H1 (cell line): ENCODE measurements around the gene SAG. TPM values are rescaled to one million over a fixed set of nuclear protein-coding genes. Genes with fewer than 3 reads are reported as not detected.

ENCODE experiments used
- CTCF ChIA-PET: fragments of 300-600 bp; sonication (Branson Sonifier 250); formaldehyde crosslinking; loops from one replicate; lab custom pipeline; 2021; ENCODE audit not compliant: partially characterized antibody; lab: Charles Lee
- POLR2A ChIA-PET: fragments of 300-600 bp; sonication (Branson Sonifier 250); formaldehyde crosslinking; loops from one replicate; lab custom pipeline; 2021; ENCODE audit warnings: inconsistent platforms; ENCODE audit not compliant: partially characterized antibody; lab: Charles Lee
- DNase-seq, 2 experiments: peaks; one replicate each; pipeline versions ENCODE4 v3.0.0 to v3.0.0-alpha.2; 2010 to 2022; ENCODE audit warnings: low spot score in 2 of 2, low read depth in 1 of 2, mixed read lengths in 1 of 2
- FAIRE-seq: peaks from 2 replicates; lab custom pipeline; 2011; peaks lifted over from hg19 to GRCh38; lab: Jason Lieb, UNC
- H2AFZ ChIP-seq: 2 replicates; pipeline ENCODE4 v1.8.1; 2012; ENCODE audit warnings: low read length, inconsistent platforms
- H2AK5ac ChIP-seq: 2 replicates; pipeline ENCODE4 v1.6.1; 2013; ENCODE audit warnings: low read depth, low read length
- H2BK120ac ChIP-seq: replicated peaks from 2 replicates; pipeline ENCODE3; 2013; ENCODE audit warnings: low read depth, low read length, inconsistent platforms
- H2BK12ac ChIP-seq: 2 replicates; pipeline ENCODE4 v1.6.1; 2013; ENCODE audit warnings: low read depth, low read length
- H2BK15ac ChIP-seq: 2 replicates; pipeline ENCODE4 v1.6.1; 2013; ENCODE audit warnings: low read length
- H2BK20ac ChIP-seq: 2 replicates; pipeline ENCODE4 v1.6.1; 2013; ENCODE audit warnings: low read length
- H2BK5ac ChIP-seq: 2 replicates; pipeline ENCODE4 v1.6.1; 2013; ENCODE audit warnings: low read depth, low read length
- H3K14ac ChIP-seq: 2 replicates; pipeline ENCODE4 v1.6.1; 2013; ENCODE audit warnings: inconsistent platforms; ENCODE audit not compliant: insufficient read length
- H3K18ac ChIP-seq: 2 replicates; pipeline ENCODE4 v1.6.1; 2013; ENCODE audit warnings: low read length; ENCODE audit errors: extremely low read depth
- H3K23ac ChIP-seq: 2 replicates; pipeline ENCODE4 v1.6.1; 2013; ENCODE audit warnings: inconsistent platforms; ENCODE audit not compliant: insufficient read length
- H3K23me2 ChIP-seq: 2 replicates; pipeline ENCODE4 v1.6.1; 2013; ENCODE audit warnings: low read depth, low read length
- H3K27ac ChIP-seq: 2 replicates; pipeline ENCODE4 v1.6.1; 2011; ENCODE audit warnings: low read depth, low read length, inconsistent platforms
- H3K27me3 ChIP-seq, 4 experiments: replicated peaks in 1 of 4; 1 replicate in 1 of 4; 2 replicates in 3 of 4; pipeline versions ENCODE4 v1.6.1 to v1.8.1; 2011 to 2013; ENCODE audit warnings: low read length in 3 of 4, mild to moderate bottlenecking in 3 of 4, inconsistent platforms in 2 of 4, mixed read lengths in 2 of 4, moderate library complexity in 1 of 4; ENCODE audit not compliant: control insufficient read depth in 3 of 4, insufficient read depth in 3 of 4; ENCODE audit errors: extremely low read depth in 1 of 4
- H3K36me3 ChIP-seq, 4 experiments: 2 replicates each; pipeline versions ENCODE4 v1.6.1 to v1.8.1; 2011 to 2013; ENCODE audit warnings: mild to moderate bottlenecking in 4 of 4, low read length in 3 of 4, moderate library complexity in 2 of 4, control low read depth in 1 of 4, inconsistent platforms in 1 of 4; ENCODE audit not compliant: insufficient read depth in 4 of 4, control insufficient read depth in 2 of 4
- H3K4ac ChIP-seq: replicated peaks from 2 replicates; pipeline ENCODE3; 2013; ENCODE audit warnings: low read length, low read depth, mixed read lengths, inconsistent platforms; ENCODE audit not compliant: insufficient read length
- H3K4me1 ChIP-seq, 4 experiments: replicated peaks in 1 of 4; 1 replicate in 1 of 4; 2 replicates in 3 of 4; pipeline versions ENCODE4 v1.6.1 to v1.8.1; 2011 to 2013; ENCODE audit warnings: low read length in 3 of 4, inconsistent platforms in 2 of 4, mixed read lengths in 1 of 4; ENCODE audit not compliant: insufficient read depth in 4 of 4, control insufficient read depth in 3 of 4
- H3K4me2 ChIP-seq, 2 experiments: 2 replicates each; pipeline versions ENCODE4 v1.6.1 to v1.8.1; 2011 to 2013; ENCODE audit warnings: low read depth in 2 of 2, low read length in 2 of 2, control low read depth in 1 of 2, inconsistent platforms in 1 of 2, mild to moderate bottlenecking in 1 of 2; ENCODE audit not compliant: insufficient read depth in 1 of 2
- H3K4me3 ChIP-seq, 4 experiments: fragments of 200-600, 300-600 bp in 1 of 4; sonication (generic), shearing (Covaris generic), sonication (Bioruptor Twin) in 1 of 4; 2 replicates each; pipeline versions ENCODE4 v1.5.1 to v1.8.1; 2011 to 2016; ENCODE audit warnings: low read length in 4 of 4, low read depth in 3 of 4, control low read depth in 2 of 4, inconsistent platforms in 2 of 4, mild to moderate bottlenecking in 2 of 4, mixed read lengths in 1 of 4, moderate library complexity in 1 of 4; ENCODE audit not compliant: insufficient read depth in 2 of 4; ENCODE audit errors: extremely low read depth in 1 of 4
- H3K56ac ChIP-seq: replicated peaks from 2 replicates; pipeline ENCODE3; 2013; ENCODE audit warnings: low read depth, mild to moderate bottlenecking, mixed read lengths, low read length, inconsistent platforms; ENCODE audit not compliant: insufficient read length
- H3K79me1 ChIP-seq: 2 replicates; pipeline ENCODE4 v1.6.1; 2013; ENCODE audit warnings: low read depth, low read length, control low read depth
- H3K79me2 ChIP-seq, 2 experiments: 2 replicates each; pipeline versions ENCODE4 v1.6.1 to v1.8.1; 2012 to 2013; ENCODE audit warnings: low read length in 2 of 2, mild to moderate bottlenecking in 2 of 2, inconsistent platforms in 1 of 2; ENCODE audit not compliant: insufficient read depth in 2 of 2, control insufficient read depth in 1 of 2
- H3K9ac ChIP-seq, 4 experiments: replicated peaks in 1 of 4; 1 replicate in 1 of 4; 2 replicates in 3 of 4; pipeline versions ENCODE4 v1.6.1 to v1.8.1; 2011 to 2013; ENCODE audit warnings: low read depth in 3 of 4, low read length in 3 of 4, control low read depth in 2 of 4, mild to moderate bottlenecking in 2 of 4, moderate library complexity in 2 of 4, inconsistent platforms in 1 of 4; ENCODE audit errors: extremely low read depth in 1 of 4
- H3K9me3 ChIP-seq, 2 experiments: 2 replicates each; pipeline versions ENCODE4 v1.6.1 to v1.8.1; 2012 to 2013; ENCODE audit warnings: mild to moderate bottlenecking in 2 of 2, moderate library complexity in 2 of 2, control low read depth in 1 of 2, inconsistent platforms in 1 of 2, low read depth in 1 of 2, low read length in 1 of 2, mixed read lengths in 1 of 2; ENCODE audit not compliant: insufficient read depth in 2 of 2
- H4K20me1 ChIP-seq, 2 experiments: replicated peaks in 1 of 2; 2 replicates each; pipeline versions ENCODE3 to v1.8.1; 2011 to 2013; ENCODE audit warnings: inconsistent platforms in 2 of 2, low read length in 2 of 2, mild to moderate bottlenecking in 1 of 2; ENCODE audit not compliant: insufficient read depth in 2 of 2, control insufficient read depth in 1 of 2
- H4K5ac ChIP-seq: 2 replicates; pipeline ENCODE4 v1.6.1; 2013; ENCODE audit warnings: low read length, low read depth, mixed read lengths, inconsistent platforms; ENCODE audit not compliant: insufficient read length
- H4K8ac ChIP-seq: 2 replicates; pipeline ENCODE4 v1.8.0; 2013; ENCODE audit warnings: mild to moderate bottlenecking, moderate library complexity, low read length, inconsistent platforms; ENCODE audit not compliant: insufficient read depth; ENCODE audit errors: extremely low read depth
- H4K91ac ChIP-seq: replicated peaks from 2 replicates; pipeline ENCODE3; 2013; ENCODE audit warnings: low read length, mixed read lengths, inconsistent platforms; ENCODE audit not compliant: insufficient read length
- BRCA1 ChIP-seq: IDR thresholded peaks from 2 replicates; pipeline ENCODE4 v1.6.1; 2012; ENCODE audit warnings: low read depth, low read length, improper control_type of control experiment
- EP300 ChIP-seq, 2 experiments: IDR thresholded peaks; 1 replicate in 1 of 2; 2 replicates in 1 of 2; pipeline ENCODE4 v1.6.1; 2011 to 2012; ENCODE audit warnings: low read depth in 2 of 2, low read length in 2 of 2, mild to moderate bottlenecking in 2 of 2, borderline replicate concordance in 1 of 2, inconsistent platforms in 1 of 2, moderate library complexity in 1 of 2
- KDM1A ChIP-seq: fragments of 200-600, 300-600 bp; sonication (generic); IDR thresholded peaks from 2 replicates; pipeline ENCODE4 v1.7.1; 2016; ENCODE audit warnings: mild to moderate bottlenecking, low read length, borderline replicate concordance
- SIX5 ChIP-seq: IDR thresholded peaks from 2 replicates; pipeline ENCODE4 v1.6.1; 2011; ENCODE audit warnings: mild to moderate bottlenecking, low read depth, low read length
- TEAD4 ChIP-seq: IDR thresholded peaks from 2 replicates; pipeline ENCODE4 v1.6.1; 2012; ENCODE audit warnings: low read depth, low read length, inconsistent platforms, mixed read lengths
- WGBS, 2 experiments: shearing (Covaris generic) in 1 of 2; methylation state at CpG; one replicate each; pipeline versions ENCODE4 v1.1.6 to v1.1.7; 2013 to 2015; ENCODE audit warnings: low lambda C conversion rate in 2 of 2, mixed read lengths in 2 of 2, inconsistent platforms in 1 of 2, low coverage in 1 of 2, missing lambda C conversion rate in 1 of 2; ENCODE audit not compliant: insufficient replicate concordance in 2 of 2, insufficient coverage in 1 of 2, insufficient read length in 1 of 2; ENCODE audit errors: extremely low coverage in 1 of 2, missing lambda C conversion rate in 1 of 2; 5-methylcytosine and 5-hydroxymethylcytosine counted together
- polyA plus RNA-seq, 7 experiments: library from polyadenylated mRNA; depleted of rRNA in 3 of 7; stranded (reverse) in 5 of 7; unstranded in 2 of 7; fragments of >200 nt in 5 of 7; fragments of 200-250 nt in 2 of 7; gene quantifications; 1 replicate in 5 of 7; 2 replicates in 1 of 7; 4 replicates in 1 of 7; pipeline versions ENCODE4 v1.2.1 to v1.2.3, GENCODE V29; 2011 to 2013; ENCODE audit warnings: missing spikeins in 2 of 7, mixed read lengths in 2 of 7
- total RNA-seq: library from RNA; stranded (reverse); fragmentation: NEBNext Ultra II Directional; extraction: Animal tissue kit (Norgen Biotek cat#: 25700); gene quantifications from 2 replicates; pipeline ENCODE4 v1.2.1, GENCODE V29; 2021
- TF ChIP-seq, protein P1 (sequence below): IDR thresholded peaks from 2 replicates; pipeline ENCODE4 v1.6.1; 2011; ENCODE audit warnings: low read length, improper control_type of control experiment
- TF ChIP-seq, protein P2 (sequence below): IDR thresholded peaks from 2 replicates; pipeline ENCODE4 v1.6.1; 2012; ENCODE audit warnings: inconsistent platforms

Gene SAG
- total and polyA plus RNA-seq, 2 of the 8 experiments (the other 6 are each of a cell fraction or from before 2014, with no cell fraction given), result not detected

DNA sequence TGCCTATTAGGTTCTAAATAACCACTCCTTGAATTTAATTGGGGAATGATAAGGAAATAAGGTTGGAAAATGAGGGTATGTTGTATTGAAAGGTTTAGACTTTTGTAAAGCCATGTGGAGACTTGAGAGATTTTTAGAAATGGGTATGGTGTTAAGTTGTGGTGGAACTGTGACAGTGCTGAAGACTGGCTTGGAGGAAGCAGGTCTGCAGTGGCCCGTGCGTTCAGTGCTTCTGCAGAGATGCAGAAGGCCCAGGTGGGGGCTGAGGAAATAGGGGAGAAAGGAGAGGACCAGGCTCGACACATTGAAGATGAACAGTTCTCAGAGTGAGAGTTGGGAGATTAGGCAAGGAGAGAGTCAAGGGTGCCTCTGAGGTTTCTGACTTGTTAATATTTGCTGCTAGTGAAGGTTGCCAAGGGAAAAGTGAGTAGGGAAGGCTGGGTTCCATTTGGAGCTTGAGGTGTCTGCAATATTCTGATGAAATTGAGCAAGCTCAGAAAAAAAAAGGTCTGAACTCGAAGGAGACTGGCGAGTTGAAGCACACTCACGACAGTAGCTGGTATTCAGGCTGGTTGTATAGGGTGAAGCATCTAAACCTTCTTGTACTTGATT, 25.5 kb upstream of the SAG start:
- no peak overlapping the region for H2BK20ac ChIP-seq
- peaks cover 22 to 81% (median 67%) of the 10 kb centered on the region in 4 experiments for H3K36me3 ChIP-seq
- DNase-seq (no peak), FAIRE-seq (no peak)
- H3K4me3 ChIP-seq, result no peak overlapping the region
- H3K18ac ChIP-seq, result no peak overlapping the region
- no peak overlapping the region for H2BK12ac ChIP-seq
- H3K9ac ChIP-seq, result no peak overlapping the region
- no peaks in the 10 kb centered on the region for H3K9me3 ChIP-seq
- H3K14ac ChIP-seq, result no peak overlapping the region
- no peak overlapping the region for H4K8ac ChIP-seq
- H3K23ac ChIP-seq, result no peak overlapping the region
- H3K79me2 ChIP-seq, result no peaks in the 10 kb centered on the region
- no peaks in the 10 kb centered on the region for H3K27me3 ChIP-seq
- no peak overlapping the region for H2BK120ac ChIP-seq
- H2AK5ac ChIP-seq, result no peak overlapping the region
- CTCF ChIA-PET, result interaction anchor here (0.6 kb wide), 1 partner anchor 14 kb away, joined by 3 read pairs; no protein-coding TSS in a partner anchor
- TF ChIP-seq BRCA1, result no peak
- TF ChIP-seq KDM1A, result no peak
- no peak for TF ChIP-seq EP300 (IDR thresholded peaks at IDR 0.05; ENCODE audit: borderline replicate concordance in 1 of 2, low read depth in 2 of 2, low read length in 2 of 2)
- TF ChIP-seq, protein P1, sequence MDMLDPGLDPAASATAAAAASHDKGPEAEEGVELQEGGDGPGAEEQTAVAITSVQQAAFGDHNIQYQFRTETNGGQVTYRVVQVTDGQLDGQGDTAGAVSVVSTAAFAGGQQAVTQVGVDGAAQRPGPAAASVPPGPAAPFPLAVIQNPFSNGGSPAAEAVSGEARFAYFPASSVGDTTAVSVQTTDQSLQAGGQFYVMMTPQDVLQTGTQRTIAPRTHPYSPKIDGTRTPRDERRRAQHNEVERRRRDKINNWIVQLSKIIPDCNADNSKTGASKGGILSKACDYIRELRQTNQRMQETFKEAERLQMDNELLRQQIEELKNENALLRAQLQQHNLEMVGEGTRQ, result no peak
- TF ChIP-seq, protein P2, sequence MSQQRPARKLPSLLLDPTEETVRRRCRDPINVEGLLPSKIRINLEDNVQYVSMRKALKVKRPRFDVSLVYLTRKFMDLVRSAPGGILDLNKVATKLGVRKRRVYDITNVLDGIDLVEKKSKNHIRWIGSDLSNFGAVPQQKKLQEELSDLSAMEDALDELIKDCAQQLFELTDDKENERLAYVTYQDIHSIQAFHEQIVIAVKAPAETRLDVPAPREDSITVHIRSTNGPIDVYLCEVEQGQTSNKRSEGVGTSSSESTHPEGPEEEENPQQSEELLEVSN, result no peak
- no peak for TF ChIP-seq SIX5
- TF ChIP-seq TEAD4, result no peak
- H2BK5ac ChIP-seq, result no peak overlapping the region
- no peak overlapping the region for H3K4ac ChIP-seq
- no peaks in the 10 kb centered on the region for H3K23me2 ChIP-seq
- no peaks in the 10 kb centered on the region for H3K4me1 ChIP-seq
- H4K91ac ChIP-seq, result no peak overlapping the region
- no peak overlapping the region for H3K27ac ChIP-seq
- H3K56ac ChIP-seq, result no peak overlapping the region
- POLR2A ChIA-PET, result interaction anchor here (2.5 kb wide), 1 partner anchor 7 kb away, joined by 9 read pairs; no protein-coding TSS in a partner anchor
- H2AFZ ChIP-seq, result no peak overlapping the region
- no peak overlapping the region for H2BK15ac ChIP-seq
- no peak overlapping the region for H4K5ac ChIP-seq
- no peaks in the 10 kb centered on the region for H3K79me1 ChIP-seq
- peaks cover 2 to 4% of the 10 kb centered on the region in 2 experiments for H4K20me1 ChIP-seq
- no peak overlapping the region for H3K4me2 ChIP-seq
- WGBS, 2 experiments, result 83% methylated on average over 6 of the region's 6 CpGs; no CpG with 5 or more reads in 1 of the 2 experiments
